Forelimb muscle (tissue), 1 donor: ENCODE results near the gene SELP. TPM values are rescaled to one million over a fixed set of nuclear protein-coding genes. Genes with fewer than 3 reads are reported as not detected.

Experiments used
- polyA plus RNA-seq: library from polyadenylated mRNA; unstranded; fragments of 120-200 nt; gene quantifications from one replicate; pipeline ENCODE4 v1.2.1, GENCODE V29; 2013; ENCODE audit not compliant: insufficient read length

Gene SELP
- polyA plus RNA-seq, 1 donor, result 1.2 TPM

Other genes with a start within 250 kb of the SELP start
- 0.53 TPM for gene CCDC181, start 202.7 kb downstream of the SELP start, polyA plus RNA-seq
- 7.4 TPM for gene SLC19A2, start 144.2 kb downstream of the SELP start, polyA plus RNA-seq
- 0.11 TPM for gene F5, start 43.6 kb downstream of the SELP start, polyA plus RNA-seq
- 1.6 TPM for gene SELL, start 81.5 kb upstream of the SELP start, polyA plus RNA-seq
- 1.1 TPM for gene SELE, start 104.0 kb upstream of the SELP start, polyA plus RNA-seq
- gene METTL18, start 164.8 kb upstream of the SELP start, polyA plus RNA-seq, result 7.0 TPM